HCT116 (cell line): ENCODE measurements around the gene DNAH7. TPM values are rescaled to one million over a fixed set of nuclear protein-coding genes. Genes with fewer than 3 reads are reported as not detected.

ENCODE experiments used
- ATAC-seq: fragments of 200-7000 bp; cut with Tn5 transposase; 2 replicates; pipeline ENCODE4 v1.9.1; 2020; ENCODE audit warnings: mild to moderate bottlenecking, moderate library complexity
- BruUV-seq: library from RNA; stranded (reverse); fragments of 400-500 nt; replicated peaks from 2 replicates; lab custom pipeline; 2021; lab: Mats Ljungman, UMichigan
- CTCF ChIA-PET: fragments of 300-600 bp; sonication (Branson Sonifier 250); formaldehyde crosslinking; loops from one replicate; lab custom pipeline; 2021; ENCODE audit warnings: antibody characterized with exemption; lab: Charles Lee
- POLR2A ChIA-PET: fragments of 300-600, 350-600 bp; sonication (Branson Sonifier 250); formaldehyde crosslinking; loops from one replicate; lab custom pipeline; 2021; ENCODE audit warnings: antibody characterized with exemption; lab: Charles Lee
- RAD21 ChIA-PET, 2 experiments: fragments of 300-600 bp; sonication (Branson Sonifier 250); formaldehyde crosslinking; loops; one replicate each; lab custom pipeline; 2023; ENCODE audit warnings: low total read pairs in 2 of 2; ENCODE audit not compliant: uncharacterized antibody in 2 of 2, unreplicated experiment in 2 of 2, low non-redundant PET in 1 of 2; lab: Charles Lee
- DNase-seq: peaks from one replicate; pipeline ENCODE4 v3.0.0-alpha.2; 2010; ENCODE audit warnings: low read depth, low spot score
- H2AFZ ChIP-seq: fragments of 200-600 bp; shearing (Covaris generic), sonication (generic); 2 replicates; pipeline ENCODE4 v1.6.1; 2017; ENCODE audit warnings: low read depth, mixed run types, mixed read lengths, antibody characterized with exemption, low read length; ENCODE audit not compliant: poor library complexity, severe bottlenecking
- H3K27ac ChIP-seq: 2 replicates; pipeline ENCODE4 v1.5.1; 2012; ENCODE audit warnings: low read depth, low read length
- H3K27me3 ChIP-seq: fragments of 200-600 bp; sonication (generic); 2 replicates; pipeline ENCODE4 v1.6.1; 2016; ENCODE audit warnings: mixed run types, low read length, mixed read lengths; ENCODE audit not compliant: insufficient read depth
- H3K36me3 ChIP-seq, 2 experiments: fragments of 200-500 bp in 1 of 2; fragments of 200-600 bp in 1 of 2; sonication (Bioruptor generic) in 1 of 2; sonication (generic) in 1 of 2; 2 replicates each; pipeline versions ENCODE4 v1.5.1 to v1.6.1; 2014 to 2016; ENCODE audit warnings: low read length in 2 of 2, inconsistent platforms in 1 of 2, mixed read lengths in 1 of 2, mixed run types in 1 of 2; ENCODE audit not compliant: insufficient read depth in 2 of 2, control insufficient read depth in 1 of 2
- H3K4me1 ChIP-seq, 2 experiments: fragments of 200-600 bp in 1 of 2; sonication (generic) in 1 of 2; 2 replicates each; pipeline versions ENCODE4 v1.5.1 to v1.6.1; 2012 to 2017; ENCODE audit warnings: low read length in 2 of 2, inconsistent platforms in 1 of 2, mild to moderate bottlenecking in 1 of 2, mixed read lengths in 1 of 2, mixed run types in 1 of 2, moderate library complexity in 1 of 2; ENCODE audit not compliant: insufficient read depth in 2 of 2, control insufficient read depth in 1 of 2
- H3K4me2 ChIP-seq: fragments of 200-600 bp; sonication (generic); 2 replicates; pipeline ENCODE4 v1.6.1; 2017; ENCODE audit warnings: mixed run types, low read length, mixed read lengths
- H3K4me3 ChIP-seq, 2 experiments: fragments of 200-600 bp in 1 of 2; sonication (generic) in 1 of 2; replicated peaks in 1 of 2; 2 replicates each; pipeline ENCODE4 v1.5.1; 2011 to 2016; ENCODE audit warnings: low read length in 2 of 2, control low read depth in 1 of 2, low read depth in 1 of 2, mild to moderate bottlenecking in 1 of 2, mixed read lengths in 1 of 2, mixed run types in 1 of 2
- H3K79me2 ChIP-seq: fragments of 200-600 bp; sonication (generic); 2 replicates; pipeline ENCODE4 v1.6.1; 2017; ENCODE audit warnings: mild to moderate bottlenecking, mixed run types, low read length, moderate library complexity, mixed read lengths; ENCODE audit not compliant: insufficient read depth
- H3K9ac ChIP-seq: fragments of 200-600 bp; sonication (generic); 2 replicates; pipeline ENCODE4 v1.6.1; 2016; ENCODE audit warnings: low read length, mixed read lengths
- H3K9me2 ChIP-seq: fragments of 200-600 bp; sonication (generic), shearing (Covaris generic); 2 replicates; pipeline ENCODE4 v1.6.1; 2017; ENCODE audit warnings: mixed run types, mild to moderate bottlenecking, moderate library complexity; ENCODE audit not compliant: insufficient read depth
- H3K9me3 ChIP-seq, 2 experiments: fragments of 200-500 bp in 1 of 2; fragments of 200-600 bp in 1 of 2; sonication (Bioruptor generic) in 1 of 2; sonication (generic) in 1 of 2; 2 replicates each; pipeline ENCODE4 v1.6.1; 2014 to 2017; ENCODE audit warnings: low read length in 2 of 2, mixed read lengths in 2 of 2, inconsistent platforms in 1 of 2, low read depth in 1 of 2, mild to moderate bottlenecking in 1 of 2, mixed run types in 1 of 2, moderate library complexity in 1 of 2; ENCODE audit not compliant: control insufficient read depth in 1 of 2, insufficient read depth in 1 of 2
- H4K20me1 ChIP-seq: fragments of 200-600 bp; sonication (generic), shearing (Covaris generic); 2 replicates; pipeline ENCODE4 v1.6.1; 2017; ENCODE audit warnings: mixed run types, mild to moderate bottlenecking, moderate library complexity; ENCODE audit not compliant: insufficient read depth
- ATF3 ChIP-seq: IDR thresholded peaks from 2 replicates; pipeline ENCODE4 v1.6.1; 2012
- CBX3 ChIP-seq: IDR thresholded peaks from 2 replicates; pipeline ENCODE4 v1.6.1; 2012; ENCODE audit warnings: low read depth
- EGR1 ChIP-seq: IDR thresholded peaks from 2 replicates; pipeline ENCODE4 v1.6.1; 2012; ENCODE audit warnings: low read depth
- EZH2 ChIP-seq: fragments of 200-600 bp; sonication (generic); IDR thresholded peaks from 2 replicates; pipeline ENCODE4 v1.6.1; 2017; ENCODE audit warnings: antibody characterized with exemption, mixed run types
- FOSL1 ChIP-seq: IDR thresholded peaks from 2 replicates; pipeline ENCODE4 v1.6.1; 2012; ENCODE audit warnings: low read depth
- POLR2A ChIP-seq: IDR thresholded peaks from 2 replicates; pipeline ENCODE4 v1.7.0; 2011; ENCODE audit warnings: borderline replicate concordance; ENCODE audit not compliant: insufficient read depth, insufficient read length; ENCODE audit errors: extremely low read depth
- POLR2AphosphoS5 ChIP-seq: IDR thresholded peaks from 2 replicates; pipeline ENCODE4 v1.6.1; 2011; ENCODE audit warnings: mild to moderate bottlenecking, low read depth, low read length, moderate library complexity
- RAD21 ChIP-seq: IDR thresholded peaks from 2 replicates; pipeline ENCODE4 v1.6.1; 2012; ENCODE audit warnings: low read depth, mild to moderate bottlenecking
- REST ChIP-seq: IDR thresholded peaks from 2 replicates; pipeline ENCODE4 v1.6.1; 2012; ENCODE audit warnings: low read depth
- SIN3A ChIP-seq: IDR thresholded peaks from 2 replicates; pipeline ENCODE4 v1.6.1; 2012; ENCODE audit warnings: low read depth
- SP1 ChIP-seq: IDR thresholded peaks from 2 replicates; pipeline ENCODE4 v1.6.1; 2012; ENCODE audit warnings: low read depth
- SRF ChIP-seq: IDR thresholded peaks from 2 replicates; pipeline ENCODE4 v1.6.1; 2012; ENCODE audit warnings: low read depth
- ZFX ChIP-seq: fragments of 450-650 bp; IDR thresholded peaks from 2 replicates; pipeline ENCODE4 v1.6.1; 2017
- ZNF274 ChIP-seq: fragments of 200-500 bp; sonication (Bioruptor generic); IDR thresholded peaks from 2 replicates; pipeline ENCODE4 v1.6.1; 2014; ENCODE audit warnings: mild to moderate bottlenecking, low read depth, low read length, inconsistent platforms
- intact Hi-C: fragments of 100-400 bp; cut with micrococcal nuclease; formaldehyde crosslinking; loops from 2 replicates; pipeline ENCODE4 v1.10.0; 2022
- total RNA-seq: library from RNA; stranded (reverse); gene quantifications from one replicate; pipeline ENCODE4 v1.2.1, GENCODE V29; 2021; ENCODE audit not compliant: unreplicated experiment

The DNAH7 gene
- total RNA-seq, 1 experiment from 2014 or later, result not detected

- TF ChIP-seq ZFX (no peak), EZH2 (no peak), ATF3 (no peak), SP1 (no peak), REST (no peak), POLR2AphosphoS5 (no peak), EGR1 (no peak), SIN3A (no peak), POLR2A (no peak)
Measured at GRCh38 chr2:196000551-196000950, 68.1 kb downstream of the DNAH7 start (continued).

- Histone ChIP-seq H3K4me2 (no peak overlapping the region), H3K9ac (no peak overlapping the region), H4K20me1 (no peaks in the 10 kb centered on the region), H3K27ac (no peak overlapping the region), H3K9me3 (no peaks in the 10 kb centered on the region), H3K79me2 (no peaks in the 10 kb centered on the region), H3K4me3 (no peak overlapping the region), H3K36me3 (no peaks in the 10 kb centered on the region), H3K27me3 (no peaks in the 10 kb centered on the region)
- POLR2A ChIA-PET, result no interaction called here
- no TSS peak for BruUV-seq
- no peak for DNase-seq
- ATAC-seq, result no peak
- TF ChIP-seq POLR2AphosphoS5 (no peak), FOSL1 (no peak), RAD21 (no peak), ZNF274 (no peak), CBX3 (no peak), REST (no peak), SRF (no peak)
- TF ChIP-seq, all 23 proteins: peak for 0
- CTCF ChIA-PET, result no interaction called here
- Histone ChIP-seq H3K4me1 (no peaks in the 10 kb centered on the region), H2AFZ (no peak overlapping the region), H3K9me2 (no peaks in the 10 kb centered on the region)
- intact Hi-C loops, result no loop called here
- RAD21 ChIA-PET, result no interaction called here
Measured at GRCh38 chr2:195998070-195998469, 70.6 kb downstream of the DNAH7 start.
